B cell (primary cell): ENCODE results near the gene KLF11. TPM values are rescaled to one million over a fixed set of nuclear protein-coding genes. Genes with fewer than 3 reads are reported as not detected.

Experiments
- ATAC-seq: fragments of 200-7000 bp; cut with Tn5 transposase; one replicate; pipeline ENCODE4 v1.10.0; 2021; ENCODE audit warnings: low read depth, mild to moderate bottlenecking, moderate number of reproducible peaks, moderate library complexity
- CTCF ChIA-PET: fragments of 350-600 bp; sonication (Branson Sonifier 250); formaldehyde crosslinking; loops from one replicate; lab custom pipeline; 2021; ENCODE audit warnings: antibody characterized with exemption, inconsistent platforms; lab: Charles Lee
- POLR2A ChIA-PET: fragments of 350-600 bp; sonication (Branson Sonifier 250); formaldehyde crosslinking; loops from one replicate; lab custom pipeline; 2021; ENCODE audit warnings: antibody characterized with exemption; lab: Charles Lee
- DNase-seq: peaks from one replicate; pipeline ENCODE4 v3.0.0; 2013
- H2AFZ ChIP-seq: 2 replicates; pipeline ENCODE4 v1.6.1; 2012; ENCODE audit warnings: mild to moderate bottlenecking, low read depth, low read length; ENCODE audit not compliant: insufficient read depth, poor library complexity, severe bottlenecking
- H3K27ac ChIP-seq, 2 donors: 1 replicate in 1 of 2; 2 replicates in 1 of 2; pipeline ENCODE4 v1.5.1; 2012 to 2013; ENCODE audit warnings: low read length in 2 of 2, mild to moderate bottlenecking in 2 of 2, moderate library complexity in 1 of 2
- H3K27me3 ChIP-seq, 4 experiments: fragments of 200-600 bp in 1 of 4; sonication (generic) in 1 of 4; replicated peaks in 1 of 4; 1 replicate in 2 of 4; 2 replicates in 2 of 4; pipeline versions ENCODE4 v1.6.1 to v1.7.0; 2013 to 2016; ENCODE audit warnings: low read length in 3 of 4, mild to moderate bottlenecking in 2 of 4, mixed read lengths in 1 of 4, moderate library complexity in 1 of 4; ENCODE audit not compliant: insufficient read depth in 4 of 4, control insufficient read depth in 3 of 4; ENCODE audit errors: control extremely low read depth in 1 of 4
- H3K36me3 ChIP-seq, 2 experiments: replicated peaks in 1 of 2; 1 replicate in 1 of 2; 2 replicates in 1 of 2; pipeline versions ENCODE4 v1.6.1 to v1.7.1; 2013; ENCODE audit warnings: low read length in 1 of 2; ENCODE audit not compliant: insufficient read depth in 2 of 2, control insufficient read depth in 1 of 2; ENCODE audit errors: control extremely low read depth in 1 of 2, extremely low read depth in 1 of 2
- H3K4me1 ChIP-seq, 2 donors: fragments of 200-600 bp in 1 of 2; sonication (generic) in 1 of 2; 1 replicate in 1 of 2; 2 replicates in 1 of 2; pipeline versions ENCODE4 v1.5.1 to v1.6.1; 2013 to 2017; ENCODE audit warnings: low read length in 2 of 2; ENCODE audit not compliant: control insufficient read depth in 2 of 2, insufficient read depth in 2 of 2
- H3K4me2 ChIP-seq: replicated peaks from 2 replicates; pipeline ENCODE3; 2012; ENCODE audit warnings: mild to moderate bottlenecking, low read depth, low read length; ENCODE audit not compliant: poor library complexity, severe bottlenecking
- H3K4me3 ChIP-seq, 5 experiments: fragments of 200-600 bp in 1 of 5; sonication (generic) in 1 of 5; 1 replicate in 3 of 5; 2 replicates in 2 of 5; pipeline versions ENCODE4 v1.5.1 to v1.7.0; 2011 to 2016; ENCODE audit warnings: low read length in 4 of 5, mild to moderate bottlenecking in 4 of 5, low read depth in 2 of 5, control low read depth in 1 of 5, moderate library complexity in 1 of 5; ENCODE audit not compliant: insufficient read depth in 1 of 5; ENCODE audit errors: control extremely low read depth in 1 of 5, extremely low read depth in 1 of 5
- H3K79me2 ChIP-seq: fragments of 200-600 bp; sonication (generic); one replicate; pipeline ENCODE4 v1.6.0; 2016; ENCODE audit warnings: low read length; ENCODE audit not compliant: control insufficient read depth, insufficient read depth
- H3K9ac ChIP-seq: fragments of 200-600 bp; sonication (generic); 2 replicates; pipeline ENCODE4 v1.6.1; 2017; ENCODE audit warnings: mild to moderate bottlenecking, low read length, moderate library complexity
- H3K9me3 ChIP-seq, 3 donors: one replicate each; pipeline versions ENCODE4 v1.6.1 to v1.7.1; 2013; ENCODE audit warnings: low read length in 2 of 3; ENCODE audit not compliant: control insufficient read depth in 2 of 3, insufficient read depth in 1 of 3; ENCODE audit errors: control extremely low read depth in 1 of 3
- H4K20me1 ChIP-seq: 2 replicates; pipeline ENCODE4 v1.6.0; 2012; ENCODE audit warnings: mild to moderate bottlenecking, low read length; ENCODE audit not compliant: insufficient read depth, control insufficient read depth, poor library complexity, severe bottlenecking
- H3K27ac Mint-ChIP-seq: one replicate; pipeline ENCODE4 v1.8.0; 2021; ENCODE audit warnings: mixed read lengths
- H3K27me3 Mint-ChIP-seq: one replicate; pipeline ENCODE4 v1.8.0; 2021; ENCODE audit warnings: mixed read lengths
- H3K4me1 Mint-ChIP-seq: one replicate; pipeline ENCODE4 v1.8.0; 2021; ENCODE audit warnings: mixed read lengths
- H3K4me3 Mint-ChIP-seq: one replicate; pipeline ENCODE4 v1.8.0; 2021; ENCODE audit warnings: mixed read lengths
- H3K9me3 Mint-ChIP-seq: one replicate; pipeline ENCODE4 v1.8.0; 2022; ENCODE audit warnings: mixed read lengths; ENCODE audit not compliant: insufficient read depth
- CTCF ChIP-seq: fragments of 200-600 bp; IDR thresholded peaks from one replicate; pipeline ENCODE4 v1.8.0; 2022; ENCODE audit warnings: antibody characterized with exemption, mild to moderate bottlenecking
- EZH2 ChIP-seq: IDR thresholded peaks from 2 replicates; pipeline ENCODE4 v1.6.1; 2012; ENCODE audit warnings: borderline replicate concordance, low read depth, mild to moderate bottlenecking, moderate library complexity, low read length; ENCODE audit not compliant: insufficient read depth, poor library complexity, severe bottlenecking
- whole genome bisulfite sequencing: methylation state at CpG from one replicate; pipeline ENCODE4 v1.1.5; 2013; ENCODE audit warnings: missing lambda C conversion rate; ENCODE audit not compliant: insufficient coverage; 5-methylcytosine and 5-hydroxymethylcytosine counted together
- intact Hi-C: fragments of 100-400 bp; cut with micrococcal nuclease; formaldehyde crosslinking; loops from one replicate; pipeline ENCODE4 v1.10.0; 2022
- polyA plus RNA-seq: library from polyadenylated mRNA; depleted of rRNA; stranded (reverse); fragments of >200 nt; gene quantifications from 2 replicates; pipeline ENCODE4 v1.2.3, GENCODE V29; 2012
- total RNA-seq, 2 donors: library from RNA; stranded (reverse); fragments of 120-200 nt in 1 of 2; gene quantifications; 1 replicate in 1 of 2; 2 replicates in 1 of 2; pipeline versions ENCODE4 v1.2.3 to v1.2.4, GENCODE V29; 2013 to 2022

Gene KLF11
- total and polyA plus RNA-seq, 2 donors (not counting 1 experiment from before 2014, with no cell fraction given) = 20.8 to 48.4 TPM

- WGBS = 83% methylated on average over 8 of the region's 10 CpGs
- intact Hi-C loops = no loop called here
- ChIA-PET CTCF (interaction anchor here (0.6 to 5.3 kb wide), 5 partner anchors 10 to 54 kb away, joined by 3 to 49 read pairs (median 4); no protein-coding TSS in a partner anchor), POLR2A (no interaction called here)
- no peaks in the 10 kb centered on the region for H4K20me1 ChIP-seq
- no peak overlapping the region for H3K27ac ChIP-seq
- H3K9ac ChIP-seq = no peak overlapping the region
- ATAC-seq (no peak), DNase-seq (no peak)
- no peak overlapping the region for H2AFZ ChIP-seq
- H3K4me3 Mint-ChIP-seq = no peak overlapping the region
- TF ChIP-seq EZH2 = no peak
- H3K9me3 ChIP-seq = peaks cover 0 to 12% (median 0%) of the 10 kb centered on the region in 3 donors
- H3K4me1 ChIP-seq = peaks cover 24 to 40% of the 10 kb centered on the region in 2 donors
- H3K9me3 Mint-ChIP-seq = no peaks in the 10 kb centered on the region
- H3K27ac Mint-ChIP-seq = peak overlapping the region; percentile 6
- H3K36me3 ChIP-seq = no peaks in the 10 kb centered on the region
- H3K27me3 Mint-ChIP-seq = no peaks in the 10 kb centered on the region
- no peak overlapping the region for H3K4me3 ChIP-seq
- peaks cover 31% of the 10 kb centered on the region for H3K4me1 Mint-ChIP-seq
- no peaks in the 10 kb centered on the region for H3K79me2 ChIP-seq
- no peak overlapping the region for H3K4me2 ChIP-seq
- no peaks in the 10 kb centered on the region for H3K27me3 ChIP-seq
Observed at GRCh38 chr2:10038123-10038522, 5.2 kb upstream of the KLF11 start.

- POLR2A ChIA-PET = no interaction called here
- intact Hi-C loops = no loop called here
- no peak for ATAC-seq
Observed at GRCh38 chr2:10038716-10039115, 4.6 kb upstream of the KLF11 start.

More at GRCh38 chr2:10038716-10039115, 4.6 kb upstream of the KLF11 start:
- Histone ChIP-seq H2AFZ (no peak overlapping the region), H3K4me2 (no peak overlapping the region), H3K9ac (no peak overlapping the region), H3K79me2 (no peaks in the 10 kb centered on the region), H3K4me1 (peaks cover 24 to 37% of the 10 kb centered on the region in 2 donors), H3K36me3 (no peaks in the 10 kb centered on the region), H4K20me1 (no peaks in the 10 kb centered on the region), H3K27me3 (no peaks in the 10 kb centered on the region), H3K9me3 (peaks cover 0 to 12% (median 0%) of the 10 kb centered on the region in 3 donors), H3K4me3 (no peak overlapping the region), H3K27ac (no peak overlapping the region)
- Mint-ChIP-seq H3K27ac (no peak overlapping the region), H3K4me3 (no peak overlapping the region), H3K27me3 (no peaks in the 10 kb centered on the region), H3K4me1 (peaks cover 28% of the 10 kb centered on the region), H3K9me3 (no peaks in the 10 kb centered on the region)
- TF ChIP-seq EZH2 (no peak), CTCF (no peak)
- no peak for DNase-seq
- CTCF ChIA-PET = interaction anchor here (0.6 to 5.3 kb wide), 4 partner anchors 9 to 55 kb away, joined by 3 to 49 read pairs (median 4); no protein-coding TSS in a partner anchor
